Stimulated activated CD4-positive, alpha-beta T cell treated with anti-CD3 and anti-CD28 coated beads, Interleukin-2, amount 100 ng/mL, for 24 hours (primary cell): Measurements from ENCODE around the gene TTLL5.

Experiments used
- DNase-seq, 2 donors: peaks; one replicate each; pipeline ENCODE4 v3.0.0-alpha.2; 2020

The TTLL5 gene

DNA sequence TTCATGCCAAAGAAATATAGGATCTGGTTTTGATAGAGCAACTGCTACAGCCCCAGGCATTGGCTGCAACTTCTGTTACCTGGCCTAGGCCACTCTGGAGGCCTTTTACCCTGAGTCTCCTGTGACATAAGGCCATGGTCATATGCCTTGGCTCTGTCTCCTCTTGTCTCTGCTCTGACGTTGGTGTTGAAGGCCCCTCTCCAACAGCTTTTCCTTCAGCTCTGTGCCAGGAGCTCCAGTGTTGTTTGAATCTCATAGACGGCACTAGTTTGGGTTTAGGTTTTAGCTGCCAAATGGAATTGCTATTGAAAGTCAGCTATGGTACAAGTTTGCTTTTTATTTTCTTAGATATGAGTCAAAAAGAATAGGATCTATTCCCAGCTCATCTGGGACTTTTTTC, 41.1 kb downstream of the TTLL5 start:
- DNase-seq: no peak

DNA sequence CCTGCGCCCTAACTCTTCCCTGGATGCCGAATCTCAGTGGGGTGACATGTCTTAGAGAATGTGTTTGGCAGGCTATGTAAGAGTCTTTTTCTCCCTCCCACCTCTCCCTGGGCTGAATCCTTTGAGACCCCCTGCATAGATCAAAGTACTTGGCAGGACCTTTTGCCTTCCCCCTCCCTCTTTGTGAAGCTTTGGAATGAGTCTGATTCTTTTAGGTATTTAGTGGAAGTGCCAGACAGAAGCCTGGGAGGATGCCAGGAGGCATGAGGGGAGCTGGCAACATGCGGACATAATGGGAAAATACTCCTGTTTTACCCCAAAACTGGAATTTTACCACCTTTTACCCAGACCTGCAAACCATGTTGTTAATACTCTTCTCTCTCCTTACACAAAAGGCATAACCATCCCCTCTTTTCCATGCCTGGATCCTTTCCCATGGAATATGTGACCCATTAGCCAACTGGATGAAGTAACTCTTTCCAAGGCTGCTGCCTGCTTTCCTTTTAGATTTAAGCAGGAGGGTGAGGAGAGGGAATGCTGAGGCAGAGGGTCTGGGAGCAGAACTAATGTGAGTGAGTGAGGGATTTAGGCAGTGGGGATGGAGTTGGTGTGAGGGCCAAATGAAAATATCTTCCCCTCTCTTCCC, 41.7 kb downstream of the TTLL5 start:
- no peak for DNase-seq

DNA sequence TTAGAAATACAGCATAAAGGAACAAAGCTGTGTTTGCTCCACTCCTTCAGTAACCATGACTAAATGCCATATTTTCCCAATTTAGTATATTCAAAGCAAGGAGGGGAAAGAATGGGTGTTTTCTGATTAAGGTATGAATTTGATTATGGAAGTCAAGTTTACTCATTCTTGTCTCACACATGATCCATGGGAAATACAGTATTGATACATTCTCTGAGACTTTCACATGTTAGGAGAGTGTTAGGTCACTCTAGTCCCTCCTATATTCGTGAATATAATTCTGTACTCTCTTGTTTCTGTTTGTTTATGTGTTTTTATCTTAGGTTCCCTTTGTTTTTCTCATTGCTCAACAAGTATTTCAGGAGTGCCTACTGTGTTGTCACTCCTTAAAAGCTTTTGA, 42.4 kb downstream of the TTLL5 start:
- DNase-seq: no peak

DNA sequence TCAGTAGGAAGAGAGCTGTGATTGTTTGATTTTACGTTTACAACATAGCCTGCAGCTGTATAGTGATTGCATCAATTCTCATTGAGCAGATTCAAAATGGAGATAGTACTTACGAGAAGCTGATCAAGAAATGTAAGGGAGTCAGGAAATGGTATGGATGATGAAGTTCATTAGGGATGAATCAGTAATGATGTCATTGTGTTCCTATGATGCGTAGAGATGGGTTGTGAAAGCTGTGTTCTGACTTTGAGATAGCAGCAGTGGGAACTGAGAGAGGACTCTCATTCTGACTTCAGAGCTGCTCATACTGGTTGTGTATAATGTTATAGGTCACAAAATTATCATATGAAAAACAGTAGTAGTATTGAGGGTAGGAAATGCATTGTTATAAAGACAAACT, 44.0 kb downstream of the TTLL5 start:
- DNase-seq: no peak

DNA sequence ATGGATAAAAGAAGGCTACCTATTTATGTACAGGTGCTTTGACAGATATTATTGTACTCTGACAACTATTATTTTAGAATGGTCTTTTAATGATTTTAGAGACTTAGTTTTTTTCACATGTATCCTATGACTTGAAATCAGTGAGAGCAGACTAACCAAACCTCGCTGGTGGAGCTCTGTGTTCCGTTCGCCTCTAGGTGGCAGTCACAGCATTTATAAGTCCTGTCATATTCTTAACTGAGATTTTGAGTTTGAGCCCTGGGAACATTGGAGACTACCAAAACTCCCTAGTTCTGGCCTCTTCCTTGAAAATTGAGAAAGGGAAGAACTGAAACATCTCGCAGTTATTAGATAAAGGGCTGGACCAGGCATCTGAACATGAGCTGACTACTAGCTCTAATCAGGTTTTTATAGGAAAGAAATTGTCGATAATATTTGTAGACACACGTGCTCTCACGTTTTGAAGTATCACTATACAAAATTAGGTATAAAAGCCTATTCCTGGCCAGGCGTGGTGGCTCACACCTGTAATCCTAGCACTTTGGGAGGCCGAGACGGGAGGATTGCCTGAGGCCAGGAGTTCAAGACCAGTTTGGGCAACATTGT, 48.3 kb downstream of the TTLL5 start:
- DNase-seq: peak; percentile 61 to 65

DNA sequence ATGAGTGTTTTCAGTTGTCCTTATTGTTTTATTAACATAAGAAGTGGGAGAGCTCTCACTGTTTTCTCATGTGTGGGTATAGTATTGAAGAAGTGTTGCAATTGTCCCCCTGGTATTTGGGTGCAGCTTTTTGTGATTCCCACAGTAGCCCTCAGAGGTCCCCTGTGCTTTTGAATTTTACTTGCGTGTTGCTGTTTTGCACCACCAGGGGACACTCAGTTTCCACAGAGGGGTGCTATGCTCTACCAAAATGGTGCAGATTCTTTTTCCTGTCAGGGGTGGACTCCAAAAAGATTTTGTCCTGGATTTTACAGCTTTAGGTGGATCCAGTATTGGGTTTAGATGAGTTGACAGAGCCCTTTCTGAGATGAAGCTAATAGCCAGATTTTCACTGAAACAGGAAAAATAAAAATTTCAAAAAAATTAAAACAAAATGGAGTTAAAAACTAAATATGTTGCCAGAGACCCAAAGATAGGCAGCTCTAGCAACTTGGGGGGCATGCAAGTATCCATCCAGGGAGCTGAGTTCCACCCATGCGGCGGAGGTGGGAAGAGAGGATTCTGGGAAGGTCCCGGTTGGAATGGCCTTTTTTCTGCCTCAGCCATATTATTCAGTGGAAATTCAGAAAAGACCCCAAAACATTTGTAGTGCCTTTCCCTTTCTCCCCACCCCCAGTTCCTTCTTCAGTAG, 50.2 kb downstream of the TTLL5 start:
- no peak for DNase-seq

DNA sequence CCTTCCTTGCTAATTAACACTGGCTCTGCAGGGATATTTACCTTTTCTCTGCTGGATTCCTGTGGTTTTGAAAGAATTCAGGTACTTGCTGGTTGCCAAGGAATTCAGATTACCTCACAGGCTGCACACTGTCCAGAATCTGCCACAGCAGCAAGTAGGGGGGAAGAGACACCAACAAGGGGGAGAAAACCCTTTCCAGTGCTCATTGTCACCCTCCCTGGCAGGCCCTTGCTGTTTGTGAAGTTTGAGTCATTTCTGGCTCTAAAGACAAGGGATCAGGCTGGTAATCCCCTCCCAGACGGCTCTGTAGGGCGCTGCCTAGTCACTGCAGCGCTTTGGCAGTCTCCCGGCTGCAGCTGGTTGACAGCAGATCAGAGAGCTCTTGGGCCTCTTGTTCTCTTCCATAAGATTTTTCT, 50.8 kb downstream of the TTLL5 start:
- DNase-seq: no peak

DNA sequence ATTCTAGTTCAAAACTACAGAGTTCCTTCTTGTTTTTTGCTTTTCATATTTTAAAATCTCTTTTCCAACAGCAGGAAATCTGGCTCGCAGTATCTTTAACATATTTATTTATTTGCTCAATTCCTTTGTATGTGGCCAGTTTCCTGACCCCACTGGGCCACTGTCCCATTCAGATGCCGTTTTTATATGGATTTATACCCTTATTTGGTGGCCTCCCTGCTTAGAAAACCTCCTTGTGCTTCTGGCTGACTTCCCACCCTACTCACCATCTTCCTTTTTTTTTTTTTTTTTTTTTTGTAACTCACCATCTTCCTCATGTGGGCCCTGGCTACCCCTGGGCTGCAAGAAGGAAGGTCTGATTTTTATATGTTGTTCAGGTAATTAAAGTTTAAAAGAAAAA, 53.9 kb downstream of the TTLL5 start:
- no peak for DNase-seq

DNA sequence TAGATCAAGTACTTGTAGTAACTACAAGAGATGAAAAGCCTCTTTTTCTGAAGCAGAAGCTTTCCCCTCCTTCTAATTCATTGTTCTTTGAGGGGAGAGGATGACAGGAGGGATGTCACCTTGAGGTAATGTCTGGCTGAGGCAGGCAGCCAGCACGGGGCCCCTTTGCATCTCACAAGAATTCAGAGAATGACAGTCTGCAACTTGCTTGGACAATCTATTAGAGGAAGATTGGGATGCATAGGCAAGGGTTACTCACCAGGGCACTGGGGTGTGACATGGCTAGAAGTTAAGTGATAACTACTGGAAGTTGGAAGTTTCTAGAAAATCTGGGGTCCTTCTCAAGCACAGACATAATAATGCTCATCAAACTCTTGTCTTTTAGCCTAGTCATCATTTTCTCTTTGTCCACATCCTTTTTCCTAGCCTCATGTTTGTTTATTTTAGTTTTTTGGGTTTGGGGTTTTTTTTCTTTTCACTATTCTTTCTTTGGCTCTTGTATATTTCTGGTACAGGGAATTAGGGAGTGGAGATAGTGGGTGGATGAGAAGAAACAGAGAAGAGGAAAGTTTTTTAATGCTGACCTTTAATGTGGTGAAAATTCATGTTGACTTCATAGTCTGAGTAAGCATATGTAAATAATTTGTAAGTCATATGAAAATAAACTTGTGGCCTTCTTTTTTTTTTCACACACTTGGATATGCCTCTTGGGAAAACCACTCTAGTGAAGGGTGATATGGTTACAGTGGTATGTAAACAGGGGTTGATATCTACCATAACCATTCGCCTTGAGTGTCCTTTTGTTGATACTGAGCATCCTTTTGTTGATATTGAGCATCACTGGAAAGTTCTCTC, 55.1 kb downstream of the TTLL5 start:
- DNase-seq: no peak

DNA sequence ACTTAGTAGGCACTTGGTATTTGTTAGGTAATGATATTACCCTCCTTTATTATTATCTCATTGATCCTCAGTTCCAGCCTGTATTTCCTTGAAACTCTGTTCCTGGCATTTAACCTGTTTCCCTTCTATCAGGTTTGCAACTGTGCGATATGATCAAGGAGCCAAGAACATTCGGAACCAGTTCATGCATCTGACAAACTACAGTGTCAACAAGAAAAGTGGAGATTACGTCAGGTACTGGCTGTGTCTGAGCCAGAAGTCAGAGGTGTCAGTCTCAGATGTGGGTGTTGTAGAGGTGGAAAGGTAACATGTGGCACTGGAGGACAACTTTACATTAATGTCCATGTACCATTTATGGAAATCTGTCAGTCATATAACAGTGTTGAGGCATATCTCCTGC, 56.7 kb downstream of the TTLL5 start:
- no peak for DNase-seq

DNA sequence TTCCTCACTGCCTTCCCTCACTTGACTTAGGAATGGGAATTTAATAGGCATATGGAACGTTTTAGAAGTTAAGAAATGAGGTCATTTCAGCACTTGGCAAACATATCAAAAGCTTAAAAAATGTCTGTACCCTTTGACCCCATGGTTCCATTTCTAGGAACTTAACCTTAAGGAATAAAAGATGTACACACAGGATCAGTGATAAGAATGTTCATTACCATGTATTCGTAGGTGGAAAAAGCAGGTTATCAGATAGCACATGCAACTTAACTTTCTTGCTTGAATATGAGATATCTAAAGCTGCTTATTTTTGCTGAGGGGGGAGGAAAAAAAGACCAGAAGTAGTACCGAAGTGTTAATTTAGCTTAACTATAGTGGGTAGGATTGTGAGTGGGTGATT, 57.2 kb downstream of the TTLL5 start:
- no peak for DNase-seq

DNA sequence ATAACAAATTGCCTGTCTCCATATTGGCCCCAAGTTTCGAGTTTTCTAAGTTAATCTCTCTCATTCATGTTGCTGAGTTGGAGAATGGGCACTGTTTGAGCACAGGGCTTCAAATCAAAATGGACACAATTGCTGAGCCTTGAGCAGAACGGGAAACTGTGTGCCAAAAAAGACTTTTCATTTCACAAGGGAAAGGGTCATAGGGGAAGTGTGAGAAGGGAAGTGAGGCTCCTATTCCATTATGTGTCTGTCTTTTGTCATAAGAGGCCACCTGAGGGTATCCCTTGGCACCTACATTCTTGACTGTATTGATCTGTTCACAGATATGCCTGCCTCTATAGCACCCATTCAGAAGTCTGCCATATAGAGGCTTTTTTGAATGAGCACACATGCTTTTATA, 59.1 kb downstream of the TTLL5 start:
- DNase-seq: no peak

DNA sequence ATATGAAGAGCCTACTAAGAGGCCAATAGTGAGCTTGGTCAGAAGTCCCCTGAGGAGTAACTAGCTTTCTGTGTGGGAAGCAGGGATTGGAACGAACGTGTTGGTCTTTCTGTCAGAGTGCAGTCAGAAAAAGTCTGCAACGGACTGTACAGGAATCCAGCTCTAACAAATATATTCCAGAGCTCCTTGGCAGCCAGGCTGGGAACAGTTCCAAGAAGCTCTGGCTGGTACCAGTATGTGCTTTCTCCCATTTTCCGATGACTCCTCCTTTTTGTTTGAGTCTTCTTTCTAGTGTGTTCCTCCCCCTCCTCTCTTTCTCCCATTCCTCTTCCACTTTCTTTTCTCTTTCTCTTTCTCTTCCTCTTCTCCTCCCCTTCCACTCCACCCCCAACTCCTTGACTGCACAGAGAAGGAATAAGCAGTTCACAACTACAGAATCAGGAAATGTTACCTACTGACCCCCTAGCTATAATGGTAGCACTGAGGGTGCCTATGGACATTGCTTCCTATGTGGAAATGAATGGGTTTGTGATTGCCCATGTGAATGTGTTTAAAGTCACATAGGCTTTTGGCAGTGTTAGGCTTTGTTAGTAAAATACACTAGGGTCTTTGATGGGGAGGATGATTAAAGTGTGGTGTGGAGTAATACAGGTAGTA, 59.9 kb downstream of the TTLL5 start:
- no peak for DNase-seq

DNA sequence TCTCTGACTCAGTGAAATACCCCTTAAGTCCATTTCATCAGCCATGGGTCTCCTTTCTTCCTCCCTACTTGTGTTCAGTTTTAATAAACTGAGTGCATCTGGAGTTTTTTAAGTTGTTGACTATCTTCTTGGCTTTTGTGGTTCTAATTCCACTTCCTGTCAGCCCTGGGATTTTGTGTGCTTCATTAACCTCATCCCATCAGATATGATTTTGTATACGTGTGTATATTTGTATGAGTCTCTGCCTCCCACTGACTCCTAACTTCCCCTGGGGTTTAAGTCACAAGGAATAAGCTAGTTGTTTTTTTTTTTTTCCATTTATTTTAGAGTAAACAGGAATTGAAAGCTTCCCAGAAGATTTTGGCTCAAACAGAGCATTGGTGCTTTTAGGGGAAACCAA, 62.7 kb downstream of the TTLL5 start:
- DNase-seq: no peak

DNA sequence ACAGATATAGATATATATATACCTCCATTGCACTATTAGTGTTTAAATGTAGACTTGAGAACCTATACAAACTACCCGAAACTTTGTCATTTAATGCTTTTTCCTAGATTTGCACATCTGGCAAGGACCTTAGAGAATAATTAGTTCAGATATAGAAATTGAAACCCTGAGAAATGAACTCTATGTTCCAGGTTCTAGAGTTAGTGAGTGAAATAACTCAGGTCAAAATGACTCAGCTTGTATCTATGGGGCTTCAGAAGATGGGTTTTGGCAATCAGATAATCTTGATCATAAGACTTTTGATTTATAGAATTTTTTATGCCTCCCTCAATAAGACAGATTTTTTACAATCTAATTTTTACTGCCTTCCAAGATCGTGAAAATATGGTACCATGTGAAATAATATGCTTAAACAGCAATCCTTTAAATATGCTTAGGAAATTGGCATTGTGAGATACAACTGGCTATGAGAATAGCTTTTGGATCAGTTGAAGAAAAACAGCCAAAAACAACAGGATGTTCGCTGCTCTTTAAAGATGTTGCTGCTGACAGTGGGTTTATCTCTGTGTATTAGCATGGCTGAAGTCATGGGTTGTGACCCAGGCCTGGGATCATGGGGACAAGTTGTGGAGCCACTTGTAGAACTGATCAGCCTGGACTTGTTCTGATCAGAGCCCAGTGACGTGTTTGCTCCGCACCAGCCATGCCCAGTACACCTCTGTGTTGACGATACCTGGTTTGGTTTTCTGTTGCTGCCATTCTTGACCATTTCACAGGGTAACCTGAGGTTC, 63.6 kb downstream of the TTLL5 start:
- DNase-seq: no peak

DNA sequence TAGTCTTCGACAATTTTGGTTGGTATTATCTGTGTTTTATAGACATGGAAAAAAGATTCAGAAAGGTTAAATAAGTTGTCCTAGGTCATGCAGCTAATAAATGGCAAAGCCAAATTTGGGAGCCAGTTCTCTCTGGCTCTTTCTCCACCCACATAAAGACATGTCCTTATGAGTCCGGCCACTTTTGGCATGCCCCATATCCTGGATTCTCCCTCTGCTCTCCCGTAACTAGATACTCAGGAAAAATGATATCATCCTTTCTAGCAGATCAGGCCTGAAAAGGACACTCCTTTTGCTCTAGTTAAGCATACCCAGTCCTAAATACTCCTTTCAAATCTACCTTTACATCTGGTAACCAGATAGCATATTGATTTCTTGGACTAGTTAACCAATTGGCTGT, 64.4 kb downstream of the TTLL5 start:
- DNase-seq: no peak

DNA sequence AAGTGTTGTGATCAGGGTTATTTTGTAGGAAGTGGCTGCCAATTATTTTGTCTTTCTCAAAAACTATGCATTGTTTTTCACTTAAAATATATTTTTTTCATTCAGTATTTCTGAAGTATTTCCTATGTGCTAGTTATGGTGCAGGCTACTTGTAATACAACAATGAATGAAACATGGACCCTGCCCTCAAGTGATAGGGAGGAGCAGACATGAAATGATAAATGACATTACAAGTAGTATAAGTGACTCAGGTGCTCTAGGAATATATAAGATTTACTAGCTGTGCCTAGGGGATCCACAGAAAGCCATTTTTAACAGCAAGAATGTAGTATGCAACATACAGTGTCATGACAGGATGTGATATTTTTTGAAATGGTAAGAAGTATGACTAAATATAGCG, 65.3 kb downstream of the TTLL5 start:
- no peak for DNase-seq

DNA sequence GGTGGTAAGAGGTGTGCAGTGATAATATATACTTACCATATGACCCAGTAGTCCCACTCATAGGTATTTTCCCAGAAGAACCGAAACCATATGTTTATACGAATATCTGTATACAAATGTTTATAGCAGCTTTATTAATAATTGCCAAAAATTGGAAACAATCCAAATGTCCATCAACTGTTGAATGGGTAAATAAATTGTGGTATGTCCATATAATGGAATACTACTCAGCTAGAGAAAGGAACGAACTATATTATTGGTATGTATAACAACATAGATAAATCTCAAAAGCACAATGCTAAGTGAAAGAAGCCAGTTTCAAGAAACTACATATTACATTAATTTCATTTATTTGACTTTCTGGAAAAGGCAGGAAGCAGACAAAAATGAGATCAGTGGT, 66.1 kb downstream of the TTLL5 start:
- DNase-seq: no peak

DNA sequence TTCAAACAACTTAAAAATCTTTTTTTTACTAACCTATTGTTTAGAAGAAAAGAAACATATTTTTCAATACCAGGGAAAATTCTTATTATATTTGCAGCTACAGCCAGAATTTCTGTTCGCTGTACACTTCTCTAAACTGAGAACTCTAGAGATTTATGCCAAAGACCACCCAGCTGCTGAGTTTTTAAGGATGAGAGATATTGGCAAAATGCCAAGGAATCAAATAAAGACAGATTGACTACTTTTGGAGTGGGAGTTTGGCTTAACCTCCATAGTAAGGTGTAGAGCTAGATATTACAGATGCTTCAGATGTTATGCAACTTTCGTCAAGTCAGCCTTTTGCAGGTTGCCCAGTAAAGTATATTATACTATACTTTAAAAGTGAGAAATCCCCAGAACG, 71.8 kb downstream of the TTLL5 start:
- DNase-seq: no peak

DNA sequence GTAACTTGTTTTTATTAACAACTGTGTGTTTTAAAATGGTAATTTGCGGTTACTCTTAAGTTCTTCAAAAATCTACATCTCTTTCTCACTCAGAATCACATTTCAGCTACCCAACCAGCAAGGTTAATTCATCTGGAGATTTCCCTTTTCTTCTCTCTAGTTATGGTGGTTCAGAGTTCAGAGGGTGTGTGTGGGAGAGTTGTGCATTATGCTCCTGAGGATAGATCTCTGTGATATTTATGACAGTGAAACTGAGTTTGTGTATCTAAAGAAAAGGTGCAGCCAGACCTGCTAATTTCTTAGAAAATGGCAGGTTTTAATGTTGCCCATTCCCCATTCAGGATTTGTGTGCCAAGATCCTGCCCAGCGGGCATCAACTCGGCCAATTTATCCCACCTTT, 73.8 kb downstream of the TTLL5 start:
- DNase-seq: no peak

DNA sequence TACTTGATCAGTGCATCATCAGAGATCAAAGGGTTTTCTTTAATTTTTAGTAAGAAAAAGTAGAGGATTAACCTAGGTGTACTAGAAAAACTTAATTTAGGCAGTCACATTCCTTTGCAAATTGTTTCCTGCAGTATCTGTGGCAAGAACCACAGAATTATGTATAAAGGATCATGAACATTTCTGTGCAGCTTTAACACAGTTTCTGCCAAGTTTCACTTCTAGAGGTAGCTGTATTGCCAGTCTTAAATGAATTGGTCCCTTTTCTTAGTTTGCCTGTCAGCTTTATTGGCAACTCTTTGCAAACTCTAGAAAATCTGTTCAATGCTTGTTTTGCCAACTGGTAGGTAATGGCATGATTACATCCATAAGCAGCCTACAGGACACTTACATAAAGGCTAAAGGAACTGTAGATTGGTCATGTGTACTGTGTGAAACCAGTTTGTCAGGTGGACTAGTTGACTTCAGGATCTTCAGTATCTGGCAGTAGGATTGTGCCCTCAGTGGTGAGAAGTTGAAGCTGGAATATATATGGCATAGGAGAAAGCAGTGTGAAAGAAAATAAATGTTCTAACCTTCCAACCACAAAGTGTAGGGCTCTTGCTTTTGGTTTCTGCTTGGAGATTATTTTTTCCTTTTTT, 75.9 kb downstream of the TTLL5 start:
- no peak for DNase-seq

DNA sequence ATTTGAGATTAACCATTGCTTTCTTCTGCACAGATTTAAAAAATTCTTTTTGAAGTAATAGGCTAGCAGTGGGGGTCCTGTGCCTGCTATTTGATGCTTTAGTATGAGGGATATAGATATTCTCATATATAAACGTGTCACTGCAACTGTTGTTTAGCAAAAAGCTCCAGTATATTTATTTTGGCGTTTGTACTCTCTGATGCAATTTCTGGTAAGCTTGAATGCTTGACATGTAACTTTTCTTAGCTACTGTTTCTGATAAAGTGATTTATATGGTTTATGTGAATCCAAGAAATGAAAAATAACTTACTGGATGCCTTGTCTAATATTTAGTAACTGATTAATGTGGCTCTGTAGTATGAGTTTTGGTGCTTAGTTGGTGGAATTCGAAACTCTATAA, 77.1 kb downstream of the TTLL5 start:
- no peak for DNase-seq
